Type B pancreatic cell (in vitro differentiated cells): Measurements from ENCODE around the gene KAZN. TPM values are rescaled to one million over a fixed set of nuclear protein-coding genes. Genes with fewer than 3 reads are reported as not detected.

Experiments used
- DNase-seq: peaks from one replicate; pipeline ENCODE4 v3.0.0; 2021; ENCODE audit warnings: mixed read lengths; ENCODE audit not compliant: unreplicated experiment; ENCODE audit errors: extremely low spot score
- H3K27ac Mint-ChIP-seq: 2 replicates; pipeline ENCODE4 v1.8.0; 2021; ENCODE audit warnings: mild to moderate bottlenecking, mixed read lengths
- H3K27me3 Mint-ChIP-seq: 2 replicates; pipeline ENCODE4 v1.8.0; 2021; ENCODE audit warnings: mixed read lengths
- H3K36me3 Mint-ChIP-seq: 2 replicates; pipeline ENCODE4 v1.8.0; 2021; ENCODE audit warnings: mixed read lengths
- H3K4me1 Mint-ChIP-seq: one replicate; pipeline ENCODE4 v1.8.0; 2021; ENCODE audit warnings: mixed read lengths; ENCODE audit not compliant: unreplicated experiment
- H3K4me3 Mint-ChIP-seq: 2 replicates; pipeline ENCODE4 v1.8.0; 2021; ENCODE audit warnings: mild to moderate bottlenecking, mixed read lengths
- H3K9me3 Mint-ChIP-seq: 2 replicates; pipeline ENCODE4 v1.8.0; 2021; ENCODE audit warnings: mixed read lengths
- total RNA-seq: library from RNA; stranded (reverse); gene quantifications from 2 replicates; pipeline ENCODE4 v1.2.1, GENCODE V29; 2021; ENCODE audit warnings: low replicate concordance
- TF ChIP-seq, protein P1 (sequence below): fragments of 200-600 bp; sonication (generic); conservative IDR thresholded peaks from 2 replicates; pipeline ENCODE4 v1.5.0; 2021; ENCODE audit warnings: antibody characterized with exemption, mild to moderate bottlenecking

Gene KAZN
- total RNA-seq, 1 donor from 2014 or later = 33.7 TPM

GRCh38 chr1:14768582-14769304 lies 170.3 kb downstream of the KAZN start:
- Mint-ChIP-seq H3K9me3 (no peaks in the 10 kb centered on the region), H3K36me3 (peaks cover 4% of the 10 kb centered on the region), H3K4me1 (peaks cover 8% of the 10 kb centered on the region), H3K4me3 (no peak overlapping the region), H3K27ac (no peak overlapping the region), H3K27me3 (no peaks in the 10 kb centered on the region)
- DNase-seq = no peak
- TF ChIP-seq, protein P1, sequence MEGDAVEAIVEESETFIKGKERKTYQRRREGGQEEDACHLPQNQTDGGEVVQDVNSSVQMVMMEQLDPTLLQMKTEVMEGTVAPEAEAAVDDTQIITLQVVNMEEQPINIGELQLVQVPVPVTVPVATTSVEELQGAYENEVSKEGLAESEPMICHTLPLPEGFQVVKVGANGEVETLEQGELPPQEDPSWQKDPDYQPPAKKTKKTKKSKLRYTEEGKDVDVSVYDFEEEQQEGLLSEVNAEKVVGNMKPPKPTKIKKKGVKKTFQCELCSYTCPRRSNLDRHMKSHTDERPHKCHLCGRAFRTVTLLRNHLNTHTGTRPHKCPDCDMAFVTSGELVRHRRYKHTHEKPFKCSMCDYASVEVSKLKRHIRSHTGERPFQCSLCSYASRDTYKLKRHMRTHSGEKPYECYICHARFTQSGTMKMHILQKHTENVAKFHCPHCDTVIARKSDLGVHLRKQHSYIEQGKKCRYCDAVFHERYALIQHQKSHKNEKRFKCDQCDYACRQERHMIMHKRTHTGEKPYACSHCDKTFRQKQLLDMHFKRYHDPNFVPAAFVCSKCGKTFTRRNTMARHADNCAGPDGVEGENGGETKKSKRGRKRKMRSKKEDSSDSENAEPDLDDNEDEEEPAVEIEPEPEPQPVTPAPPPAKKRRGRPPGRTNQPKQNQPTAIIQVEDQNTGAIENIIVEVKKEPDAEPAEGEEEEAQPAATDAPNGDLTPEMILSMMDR = no peak

DNA sequence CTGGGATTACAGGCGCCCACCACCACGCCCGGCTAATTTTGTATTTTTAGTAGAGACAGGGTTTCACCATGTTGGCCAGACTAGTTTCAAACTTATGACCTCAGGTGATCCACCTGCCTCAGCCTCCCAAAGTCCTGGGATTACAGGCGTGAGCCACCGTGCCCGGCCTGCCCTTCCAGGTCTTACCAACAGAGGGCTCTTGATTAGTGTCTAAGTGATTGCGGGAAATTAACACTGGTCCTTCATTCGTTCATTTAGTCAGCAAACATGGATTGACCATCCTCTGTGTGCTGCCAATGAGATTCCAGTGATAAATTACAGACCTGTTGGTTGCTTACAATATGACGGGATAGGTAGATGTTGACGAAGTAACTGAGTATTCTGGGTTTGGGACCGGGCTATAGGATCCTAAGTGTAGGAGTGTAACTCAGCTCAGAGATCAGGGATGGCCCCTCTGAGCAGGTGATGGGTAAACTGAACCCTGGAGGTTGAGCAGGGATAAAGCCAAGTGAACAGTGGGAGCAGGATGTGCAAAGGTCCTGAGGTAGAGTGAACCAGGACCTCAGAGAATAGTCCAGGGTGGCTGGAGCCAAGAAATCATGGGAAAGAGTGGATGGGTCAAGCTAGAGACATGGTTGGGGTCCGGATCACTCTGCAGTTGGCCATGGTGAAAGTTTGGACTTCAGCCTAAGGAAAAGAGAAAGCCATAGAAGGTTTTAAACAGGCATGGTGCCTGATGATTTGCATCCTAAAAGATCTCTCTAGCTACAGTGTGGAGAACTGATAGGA lies 171.2 kb downstream of the KAZN start:
- no peak overlapping the region for H3K4me3 Mint-ChIP-seq
- H3K4me1 Mint-ChIP-seq = peaks cover 8% of the 10 kb centered on the region
- DNase-seq = no peak
- peaks cover 4% of the 10 kb centered on the region for H3K36me3 Mint-ChIP-seq
- H3K27ac Mint-ChIP-seq = no peak overlapping the region
- TF ChIP-seq, protein P1 = peak; percentile 39
- H3K9me3 Mint-ChIP-seq = no peaks in the 10 kb centered on the region
- H3K27me3 Mint-ChIP-seq = no peaks in the 10 kb centered on the region

DNA sequence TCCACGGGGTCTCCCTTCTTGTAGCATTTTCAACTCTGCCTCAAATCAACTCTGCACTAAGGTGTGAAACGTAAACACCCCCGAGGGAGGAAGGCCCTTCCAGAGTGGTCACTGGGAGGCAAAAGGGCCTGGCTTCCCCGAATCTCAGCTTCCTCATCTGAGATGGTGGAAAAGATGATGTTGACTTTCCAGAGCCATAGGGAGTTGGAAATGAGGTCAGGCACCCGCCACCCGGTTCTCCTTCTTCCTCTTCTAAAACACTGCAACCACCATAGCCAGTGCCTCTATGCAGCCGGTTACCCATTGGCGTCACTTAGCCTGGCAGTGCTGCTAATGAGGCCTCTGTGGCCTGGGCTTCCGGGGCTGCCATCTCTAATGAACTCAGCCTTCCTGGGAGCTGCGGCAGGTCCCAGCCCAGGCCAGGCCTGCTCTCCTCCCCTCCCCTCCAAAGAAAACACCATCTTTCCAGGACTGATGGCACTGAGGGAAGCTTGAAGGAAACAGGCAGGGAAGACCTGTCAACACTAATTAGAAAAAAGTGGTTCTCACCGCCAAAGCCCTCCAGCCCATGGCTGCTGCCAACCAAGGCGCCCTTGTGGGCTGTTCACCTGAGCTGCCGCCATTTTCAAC lies 175.0 kb downstream of the KAZN start:
- H3K9me3 Mint-ChIP-seq = no peaks in the 10 kb centered on the region
- H3K4me3 Mint-ChIP-seq = no peak overlapping the region
- H3K27ac Mint-ChIP-seq = no peak overlapping the region

DNA sequence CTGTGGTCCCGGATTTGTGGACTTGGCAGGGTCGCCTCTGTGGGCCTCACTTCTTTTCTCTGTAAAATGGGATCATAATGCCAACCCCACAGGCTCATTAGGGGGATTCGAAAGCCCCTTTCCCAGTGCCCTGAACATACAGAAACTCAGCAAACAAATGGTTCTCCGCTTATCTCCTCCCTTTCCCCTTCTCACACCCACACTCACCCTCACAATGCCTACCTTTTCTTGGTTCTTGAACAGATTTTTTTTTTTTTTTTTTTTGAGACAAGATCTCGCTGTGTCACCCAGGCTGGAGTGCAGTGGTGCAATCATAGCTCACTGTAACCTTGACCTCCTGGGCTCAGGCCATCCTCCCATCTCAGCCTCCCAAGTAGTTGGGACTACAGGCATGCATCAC lies 175.7 kb downstream of the KAZN start:
- DNase-seq = no peak
- no peaks in the 10 kb centered on the region for H3K36me3 Mint-ChIP-seq
- no peak overlapping the region for H3K4me3 Mint-ChIP-seq

More for the DNA sequence above, 175.0 kb downstream of the KAZN start:
- no peak for DNase-seq
- Mint-ChIP-seq H3K36me3 (no peaks in the 10 kb centered on the region), H3K4me1 (peaks cover 4% of the 10 kb centered on the region), H3K27me3 (no peaks in the 10 kb centered on the region)
- TF ChIP-seq, protein P1 = no peak

DNA sequence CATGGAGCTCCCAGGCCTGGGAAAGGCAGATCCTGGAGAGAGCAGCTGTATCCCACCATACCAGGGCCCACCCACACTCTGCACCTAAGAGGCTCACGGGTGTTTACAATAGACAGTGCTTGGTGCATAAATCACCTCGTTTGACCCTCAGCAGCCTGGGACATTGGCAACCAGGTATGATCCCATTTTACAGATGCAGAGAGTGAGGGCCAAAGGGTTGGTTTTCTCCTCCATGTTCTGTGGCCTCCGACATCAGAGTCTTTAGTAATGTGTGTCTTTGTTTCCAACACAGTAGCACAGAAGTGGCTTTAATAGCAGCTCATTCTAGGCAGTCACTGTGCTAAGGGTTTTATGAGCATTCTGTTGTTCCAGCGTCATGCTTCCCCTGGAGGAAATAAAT lies 176.5 kb downstream of the KAZN start:
- TF ChIP-seq, protein P1 = no peak
- DNase-seq = no peak
- Mint-ChIP-seq H3K27me3 (no peaks in the 10 kb centered on the region), H3K4me1 (peaks cover 16% of the 10 kb centered on the region), H3K27ac (no peak overlapping the region), H3K36me3 (no peaks in the 10 kb centered on the region), H3K9me3 (no peaks in the 10 kb centered on the region), H3K4me3 (no peak overlapping the region)

More for the DNA sequence above, 175.7 kb downstream of the KAZN start:
- Mint-ChIP-seq H3K9me3 (no peaks in the 10 kb centered on the region), H3K4me1 (peaks cover 9% of the 10 kb centered on the region), H3K27ac (no peak overlapping the region), H3K27me3 (no peaks in the 10 kb centered on the region)
- TF ChIP-seq, protein P1 = no peak
